ENCODE results near the gene HTATSF1. TPM values are rescaled to one million over a fixed set of nuclear protein-coding genes. Genes with fewer than 3 reads are reported as not detected.

HTATSF1 gene
- total and polyA plus RNA-seq, 2 donors (not counting 1 experiment from before 2014, with no cell fraction given), result 0.66 to 33.2 TPM

DNA sequence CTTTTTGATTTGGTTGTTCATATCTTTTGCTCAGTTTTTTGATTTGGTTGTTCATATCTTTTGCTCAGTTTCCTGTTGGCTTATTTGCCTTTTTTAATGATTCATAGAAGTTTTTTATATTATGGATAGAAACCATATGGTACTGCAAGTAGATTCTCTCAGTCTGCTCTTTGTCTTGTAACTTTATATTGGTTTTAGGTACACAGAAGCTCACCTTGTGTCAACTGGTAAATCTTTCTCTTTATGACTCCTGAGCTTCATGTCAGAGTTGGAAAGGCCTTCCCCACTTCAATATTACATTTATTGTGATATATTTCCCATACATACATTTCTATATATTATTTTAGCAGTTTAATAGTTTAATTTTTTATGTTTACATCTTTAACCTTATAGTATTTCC, 26.4 kb downstream of the HTATSF1 start:
- Histone ChIP-seq H3K9ac (ENCODE audit: insufficient read depth, low read length) (no peak overlapping the region), H3K9me3 (ENCODE audit: control insufficient read depth, insufficient read depth, low read depth, low read length) (no peaks in the 10 kb centered on the region), H2AFZ (ENCODE audit: low read length) (no peak overlapping the region), H4K20me1 (ENCODE audit: control insufficient read depth, extremely low read depth, insufficient read depth, low read length) (no peaks in the 10 kb centered on the region), H3K36me3 (ENCODE audit: control insufficient read depth, insufficient read depth, low read length) (no peaks in the 10 kb centered on the region), H3K4me1 (ENCODE audit: control insufficient read depth, extremely low read depth, insufficient read depth, low read length) (no peaks in the 10 kb centered on the region), H3K4me3 (replicated peaks in 1 of 4; ENCODE audit: control extremely low read depth in 1 of 4, insufficient read depth in 1 of 4, low read depth in 3 of 4, low read length in 4 of 4) (no peak overlapping the region), H3K4me2 (ENCODE audit: extremely low read depth, insufficient read depth, low read length) (no peak overlapping the region), H3K27ac (ENCODE audit: insufficient read depth, low read length) (no peak overlapping the region), H3K27me3 (ENCODE audit: control insufficient read depth, insufficient read depth, low read length) (no peaks in the 10 kb centered on the region), H3K79me2 (ENCODE audit: control insufficient read depth, insufficient read depth, low read length) (no peaks in the 10 kb centered on the region)
- DNase-seq (ENCODE audit: low read depth in 2 of 2), result no peak
- no peak for TF ChIP-seq EZH2 (IDR thresholded peaks at IDR 0.05; ENCODE audit: low read length, missing control alignments)
- TF ChIP-seq, protein P1, sequence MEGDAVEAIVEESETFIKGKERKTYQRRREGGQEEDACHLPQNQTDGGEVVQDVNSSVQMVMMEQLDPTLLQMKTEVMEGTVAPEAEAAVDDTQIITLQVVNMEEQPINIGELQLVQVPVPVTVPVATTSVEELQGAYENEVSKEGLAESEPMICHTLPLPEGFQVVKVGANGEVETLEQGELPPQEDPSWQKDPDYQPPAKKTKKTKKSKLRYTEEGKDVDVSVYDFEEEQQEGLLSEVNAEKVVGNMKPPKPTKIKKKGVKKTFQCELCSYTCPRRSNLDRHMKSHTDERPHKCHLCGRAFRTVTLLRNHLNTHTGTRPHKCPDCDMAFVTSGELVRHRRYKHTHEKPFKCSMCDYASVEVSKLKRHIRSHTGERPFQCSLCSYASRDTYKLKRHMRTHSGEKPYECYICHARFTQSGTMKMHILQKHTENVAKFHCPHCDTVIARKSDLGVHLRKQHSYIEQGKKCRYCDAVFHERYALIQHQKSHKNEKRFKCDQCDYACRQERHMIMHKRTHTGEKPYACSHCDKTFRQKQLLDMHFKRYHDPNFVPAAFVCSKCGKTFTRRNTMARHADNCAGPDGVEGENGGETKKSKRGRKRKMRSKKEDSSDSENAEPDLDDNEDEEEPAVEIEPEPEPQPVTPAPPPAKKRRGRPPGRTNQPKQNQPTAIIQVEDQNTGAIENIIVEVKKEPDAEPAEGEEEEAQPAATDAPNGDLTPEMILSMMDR (conservative IDR thresholded peaks at IDR 0.05 in 1 of 2, IDR thresholded peaks at IDR 0.05 in 1 of 2; ENCODE audit: low read depth in 1 of 2, low read length in 2 of 2), result no peak

- no peak overlapping the region for H3K9ac ChIP-seq (ENCODE audit: insufficient read depth, low read length)
- TF ChIP-seq EZH2 (IDR thresholded peaks at IDR 0.05; ENCODE audit: low read length, missing control alignments), result no peak
- TF ChIP-seq, protein P1 (conservative IDR thresholded peaks at IDR 0.05 in 1 of 2, IDR thresholded peaks at IDR 0.05 in 1 of 2; ENCODE audit: low read depth in 1 of 2, low read length in 2 of 2), result no peak
- H4K20me1 ChIP-seq (ENCODE audit: control insufficient read depth, extremely low read depth, insufficient read depth, low read length), result no peaks in the 10 kb centered on the region
These were observed 28.6 kb downstream of the HTATSF1 start for GRCh38 chrX:136525738-136526606.

GRCh38 chrX:136528645-136529315, 31.4 kb downstream of the HTATSF1 start:
- no peak overlapping the region for H3K4me3 ChIP-seq (replicated peaks in 1 of 4; ENCODE audit: control extremely low read depth in 1 of 4, insufficient read depth in 1 of 4, low read depth in 3 of 4, low read length in 4 of 4)
- no peak overlapping the region for H2AFZ ChIP-seq (ENCODE audit: low read length)
- H3K4me2 ChIP-seq (ENCODE audit: extremely low read depth, insufficient read depth, low read length), result no peak overlapping the region
- no peak for DNase-seq (ENCODE audit: low read depth in 2 of 2)
- H3K9me3 ChIP-seq (ENCODE audit: control insufficient read depth, insufficient read depth, low read depth, low read length), result no peaks in the 10 kb centered on the region
- no peaks in the 10 kb centered on the region for H3K27me3 ChIP-seq (ENCODE audit: control insufficient read depth, insufficient read depth, low read length)
- H4K20me1 ChIP-seq (ENCODE audit: control insufficient read depth, extremely low read depth, insufficient read depth, low read length), result no peaks in the 10 kb centered on the region
- no peaks in the 10 kb centered on the region for H3K79me2 ChIP-seq (ENCODE audit: control insufficient read depth, insufficient read depth, low read length)
- H3K9ac ChIP-seq (ENCODE audit: insufficient read depth, low read length), result no peak overlapping the region
- no peak for TF ChIP-seq EZH2 (IDR thresholded peaks at IDR 0.05; ENCODE audit: low read length, missing control alignments)
- TF ChIP-seq, protein P1 (conservative IDR thresholded peaks at IDR 0.05 in 1 of 2, IDR thresholded peaks at IDR 0.05 in 1 of 2; ENCODE audit: low read depth in 1 of 2, low read length in 2 of 2), result no peak
- H3K27ac ChIP-seq (ENCODE audit: insufficient read depth, low read length), result no peak overlapping the region
- no peaks in the 10 kb centered on the region for H3K36me3 ChIP-seq (ENCODE audit: control insufficient read depth, insufficient read depth, low read length)
- no peaks in the 10 kb centered on the region for H3K4me1 ChIP-seq (ENCODE audit: control insufficient read depth, extremely low read depth, insufficient read depth, low read length)

More at GRCh38 chrX:136525738-136526606, 28.6 kb downstream of the HTATSF1 start:
- Histone ChIP-seq H3K4me2 (ENCODE audit: extremely low read depth, insufficient read depth, low read length) (no peak overlapping the region), H3K4me1 (ENCODE audit: control insufficient read depth, extremely low read depth, insufficient read depth, low read length) (no peaks in the 10 kb centered on the region), H3K27ac (ENCODE audit: insufficient read depth, low read length) (no peak overlapping the region), H3K9me3 (ENCODE audit: control insufficient read depth, insufficient read depth, low read depth, low read length) (no peaks in the 10 kb centered on the region), H3K79me2 (ENCODE audit: control insufficient read depth, insufficient read depth, low read length) (no peaks in the 10 kb centered on the region), H3K4me3 (replicated peaks in 1 of 4; ENCODE audit: control extremely low read depth in 1 of 4, insufficient read depth in 1 of 4, low read depth in 3 of 4, low read length in 4 of 4) (no peak overlapping the region), H2AFZ (ENCODE audit: low read length) (no peak overlapping the region), H3K27me3 (ENCODE audit: control insufficient read depth, insufficient read depth, low read length) (no peaks in the 10 kb centered on the region), H3K36me3 (ENCODE audit: control insufficient read depth, insufficient read depth, low read length) (no peaks in the 10 kb centered on the region)
- peak; percentile 84 to 93 for DNase-seq (ENCODE audit: low read depth in 2 of 2)

Measured in fibroblast of lung (primary cell).